SIG-M5 treated with dmso at 0.1 percent for 504 hours (cell line): ENCODE data around the gene P4HA1.
A peak's percentile ranks its signal among the peaks of the same experiment; 100 is the strongest.
"Not testable (repeated sequence)": the region's sequence is repeated elsewhere in the genome, so short reads cannot be mapped to it uniquely, and the experiment has no call there.

Experiments
- DNase-seq: peaks from one replicate; lab custom pipeline; 2025; ENCODE audit not compliant: unreplicated experiment; lab: John Stamatoyannopoulos, UW

P4HA1 gene

DNA sequence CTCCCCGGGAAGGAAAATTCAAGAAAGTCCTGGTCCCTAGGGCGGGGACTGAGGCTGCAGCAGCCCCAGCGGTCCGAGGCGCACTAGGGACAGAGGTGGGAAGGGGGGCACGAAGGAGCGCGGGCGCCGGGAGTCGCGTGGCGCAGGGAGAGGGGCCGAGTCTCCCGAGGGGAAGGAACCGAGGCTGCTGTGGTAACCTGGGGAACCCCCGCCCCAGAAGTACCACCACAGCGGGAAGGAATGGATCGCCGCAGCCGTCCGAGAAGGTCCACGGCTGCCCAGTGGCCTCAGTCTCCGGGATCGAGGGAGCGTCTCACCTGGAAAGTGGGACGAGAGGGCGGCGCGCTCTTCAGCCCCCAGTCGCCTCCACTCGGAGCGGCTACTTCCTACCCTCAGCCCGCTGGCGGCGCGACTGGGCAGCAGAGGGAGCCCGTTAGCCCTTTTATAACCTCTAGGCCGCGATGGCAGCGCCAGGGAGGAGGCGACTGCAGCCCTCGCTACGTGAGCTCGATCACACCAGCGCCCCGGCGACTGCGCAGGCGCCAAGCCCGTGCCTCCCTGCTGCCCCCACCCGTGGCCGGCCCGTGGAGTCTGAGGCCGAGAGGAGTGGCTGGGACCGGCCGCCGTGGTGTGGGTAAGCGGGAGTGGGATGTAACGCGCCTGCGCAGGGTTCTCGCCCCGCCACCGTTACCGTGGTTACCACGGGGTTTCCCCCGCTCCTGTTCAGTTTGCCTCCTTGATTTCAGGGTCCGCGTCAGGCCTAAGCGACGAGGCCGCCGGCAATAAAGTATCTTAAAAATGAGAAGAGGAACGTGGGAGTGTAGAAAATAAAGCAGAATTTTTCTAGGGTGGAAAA is at the start of gene P4HA1:
P4HA1 (minus strand) TSS at position 418 of the 856 bp plus-strand sequence. CDS start 21,983 bp downstream, outside the sequence.
- peak; percentile 93 for DNase-seq

DNA sequence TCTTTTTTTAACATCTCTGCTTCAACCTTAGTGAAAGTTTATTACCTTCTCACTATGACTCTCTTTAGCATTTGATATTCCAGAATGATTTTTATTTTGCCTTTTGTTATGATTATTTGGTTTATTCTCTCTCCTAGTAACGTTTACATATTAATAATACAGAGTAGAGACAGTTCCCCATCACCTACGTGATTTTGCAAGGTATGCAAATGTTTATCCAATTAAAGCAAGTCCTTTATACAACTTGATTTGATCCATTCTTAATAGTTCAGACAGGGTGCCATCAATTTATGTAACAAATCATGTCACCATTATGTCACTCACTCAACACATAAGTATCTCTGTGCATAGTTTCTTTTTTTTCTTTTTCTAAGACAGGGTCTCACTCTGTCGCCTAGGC is 44.9 kb upstream of the P4HA1 start:
- no peak for DNase-seq

DNA sequence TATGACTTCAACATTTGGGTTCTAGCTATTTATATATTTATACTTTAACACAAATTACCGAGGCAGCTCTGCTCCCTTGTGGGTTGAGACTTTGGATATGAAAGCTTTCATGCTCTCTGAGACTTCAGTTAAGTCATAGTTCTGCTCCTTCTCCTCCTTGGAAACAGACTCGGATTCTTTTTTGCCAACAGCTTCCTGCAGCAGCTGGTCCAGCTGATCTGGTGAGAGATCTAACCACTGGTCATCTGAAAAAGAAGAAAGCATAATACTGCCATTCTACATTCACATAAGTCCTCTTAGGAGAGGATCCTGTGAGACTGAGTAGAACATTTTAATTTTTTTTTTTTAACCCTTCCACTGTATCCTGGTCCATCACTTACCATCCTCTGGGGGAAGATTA is 42.6 kb upstream of the P4HA1 start:
- DNase-seq: no peak

DNA sequence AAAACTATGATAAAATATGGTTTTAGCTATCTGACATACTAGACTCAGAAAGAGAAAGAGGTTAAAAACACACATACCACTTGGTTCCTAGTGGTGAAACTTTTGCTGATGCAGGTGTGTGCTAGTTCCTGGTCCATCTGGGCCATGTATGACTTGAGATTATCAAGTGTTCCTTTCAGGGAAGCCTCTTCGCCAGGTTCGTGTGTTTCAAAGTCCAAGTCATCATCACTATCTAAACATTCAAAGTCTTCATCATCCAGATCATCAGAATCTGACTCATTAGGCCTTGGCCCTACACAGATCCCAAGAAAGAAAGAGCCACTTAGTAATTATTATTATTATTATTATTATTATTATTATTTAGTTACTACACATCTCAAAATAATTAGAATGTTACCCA is 40.0 kb upstream of the P4HA1 start:
- DNase-seq: no peak

DNA sequence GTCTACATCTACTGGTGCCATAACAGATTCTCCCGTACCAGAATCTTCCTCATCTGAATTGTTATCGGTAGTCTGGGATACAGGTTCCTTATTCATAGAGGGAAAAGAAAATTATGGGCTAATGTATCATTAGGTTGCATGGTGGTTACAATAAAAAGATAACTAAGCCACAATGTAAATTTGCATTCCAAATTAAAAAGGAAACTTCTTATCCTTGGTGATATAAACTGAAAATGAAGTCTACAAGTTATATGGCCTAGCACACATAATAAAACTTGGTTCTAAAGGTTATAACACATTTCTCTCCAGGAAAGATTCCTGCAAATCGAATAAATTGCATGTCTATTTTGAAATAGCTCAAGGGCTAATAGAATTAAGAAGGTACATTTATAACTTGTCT is 38.1 kb upstream of the P4HA1 start:
- no peak for DNase-seq

DNA sequence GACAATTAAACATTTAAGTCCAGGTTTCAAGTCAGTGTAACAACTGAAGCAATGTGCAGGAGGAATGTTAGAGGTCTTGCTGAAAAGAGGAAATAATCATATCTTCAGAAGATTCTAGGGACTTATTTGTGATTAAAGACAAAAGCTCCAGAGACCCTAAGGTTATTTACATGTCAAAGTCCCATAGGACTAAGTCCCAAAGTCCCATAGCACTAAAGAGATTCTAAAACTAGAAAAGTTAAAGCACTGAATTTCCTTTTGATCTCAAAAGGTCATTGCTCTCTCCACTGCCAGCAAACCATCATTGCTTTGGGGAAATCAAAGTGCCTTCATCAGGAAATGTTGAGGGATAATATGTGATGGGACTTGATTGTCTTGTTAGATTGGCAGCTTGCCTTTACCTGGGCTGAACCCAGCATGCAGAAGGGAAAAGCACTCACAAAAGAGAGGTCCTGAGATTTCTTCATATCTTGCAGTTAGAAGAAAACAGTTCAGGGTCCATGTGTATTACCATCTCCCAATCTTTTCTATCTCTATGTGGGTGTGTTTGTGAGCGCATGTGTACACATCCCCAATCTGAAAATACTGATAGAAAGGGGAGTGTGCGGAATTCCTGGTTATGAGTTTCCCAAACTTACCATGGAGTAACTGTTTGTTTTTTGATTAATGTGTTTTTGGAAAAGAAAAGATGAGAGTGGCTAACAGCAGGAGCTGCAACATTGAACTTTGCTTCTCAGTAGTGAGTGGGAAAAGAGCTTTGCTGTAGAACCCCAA is 35.4 kb upstream of the P4HA1 start:
- DNase-seq: no peak

DNA sequence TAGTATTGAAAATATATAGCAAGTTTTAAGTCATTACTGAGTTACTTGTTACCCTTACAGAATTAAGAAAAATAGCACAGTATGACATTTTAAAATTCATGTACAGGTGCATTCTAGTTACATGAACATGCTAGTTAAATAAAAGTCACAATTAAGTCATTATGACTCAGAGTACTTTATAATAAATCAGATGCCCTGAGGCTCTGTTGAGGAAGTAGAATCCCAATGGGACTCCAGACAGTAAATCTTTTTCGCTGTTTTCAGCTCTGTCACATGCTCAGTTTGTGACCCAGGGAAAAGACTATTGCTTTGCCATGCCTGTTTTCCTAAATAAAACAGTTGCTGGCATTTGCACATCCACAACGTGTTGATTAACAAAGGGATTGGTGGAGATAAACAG is 34.6 kb upstream of the P4HA1 start:
- DNase-seq: no peak

DNA sequence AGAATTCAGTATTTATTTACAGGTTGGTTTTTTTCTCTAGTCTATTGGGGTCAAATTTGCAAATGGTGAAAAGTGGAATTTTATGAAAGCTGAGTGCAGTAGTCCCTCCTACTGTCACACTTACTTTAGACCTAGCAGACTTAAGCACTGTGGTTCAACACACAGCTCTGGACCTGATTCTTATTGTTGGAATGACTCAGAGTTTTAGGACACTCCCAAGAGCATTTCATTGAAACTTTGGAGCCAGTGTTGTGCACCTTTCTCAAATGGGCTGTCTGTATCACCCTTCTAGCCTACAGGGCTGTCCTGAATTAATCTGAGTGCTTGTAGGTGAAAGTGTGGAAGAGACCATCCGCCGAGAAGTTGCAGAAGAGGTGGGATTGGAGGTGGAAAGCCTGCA is 29.7 kb upstream of the P4HA1 start:
- no peak for DNase-seq

DNA sequence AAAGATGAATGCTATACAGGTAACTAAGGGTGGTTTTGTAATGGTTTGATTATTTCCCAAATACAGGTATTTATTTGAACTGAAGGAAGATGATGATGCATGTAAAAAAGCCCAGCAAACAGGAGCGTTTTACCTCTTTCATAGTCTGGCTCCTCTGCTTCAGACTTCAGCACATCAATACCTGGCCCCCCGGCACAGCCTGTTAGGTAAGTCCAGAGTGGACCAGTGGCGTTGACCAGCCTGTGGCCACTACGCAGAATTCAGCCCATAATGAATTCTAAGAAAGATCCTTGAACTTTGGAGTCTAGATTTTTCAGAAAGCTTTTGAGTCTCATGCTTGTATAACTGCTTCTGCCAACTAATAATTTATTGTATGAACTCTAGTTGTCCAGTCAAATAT is 23.3 kb upstream of the P4HA1 start:
- no peak for DNase-seq

DNA sequence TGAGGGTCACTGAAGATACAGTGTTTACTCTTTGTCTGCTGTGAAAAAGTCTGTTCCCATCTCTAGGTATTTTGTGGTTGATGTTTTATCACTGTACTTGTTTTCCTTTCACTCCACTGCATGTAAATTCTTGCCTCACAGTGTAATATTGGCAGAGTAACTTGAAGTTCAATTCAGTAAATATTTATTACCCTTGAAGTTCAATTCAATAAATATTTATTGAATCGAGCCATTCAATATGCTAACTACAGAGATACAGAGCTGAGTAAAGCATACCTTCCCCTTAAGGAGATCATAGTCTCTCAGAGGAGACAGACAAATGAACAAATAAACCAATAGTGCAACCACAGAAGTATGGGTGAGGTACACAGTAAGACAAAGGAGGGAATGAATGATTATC is 22.8 kb upstream of the P4HA1 start:
- no peak for DNase-seq

DNA sequence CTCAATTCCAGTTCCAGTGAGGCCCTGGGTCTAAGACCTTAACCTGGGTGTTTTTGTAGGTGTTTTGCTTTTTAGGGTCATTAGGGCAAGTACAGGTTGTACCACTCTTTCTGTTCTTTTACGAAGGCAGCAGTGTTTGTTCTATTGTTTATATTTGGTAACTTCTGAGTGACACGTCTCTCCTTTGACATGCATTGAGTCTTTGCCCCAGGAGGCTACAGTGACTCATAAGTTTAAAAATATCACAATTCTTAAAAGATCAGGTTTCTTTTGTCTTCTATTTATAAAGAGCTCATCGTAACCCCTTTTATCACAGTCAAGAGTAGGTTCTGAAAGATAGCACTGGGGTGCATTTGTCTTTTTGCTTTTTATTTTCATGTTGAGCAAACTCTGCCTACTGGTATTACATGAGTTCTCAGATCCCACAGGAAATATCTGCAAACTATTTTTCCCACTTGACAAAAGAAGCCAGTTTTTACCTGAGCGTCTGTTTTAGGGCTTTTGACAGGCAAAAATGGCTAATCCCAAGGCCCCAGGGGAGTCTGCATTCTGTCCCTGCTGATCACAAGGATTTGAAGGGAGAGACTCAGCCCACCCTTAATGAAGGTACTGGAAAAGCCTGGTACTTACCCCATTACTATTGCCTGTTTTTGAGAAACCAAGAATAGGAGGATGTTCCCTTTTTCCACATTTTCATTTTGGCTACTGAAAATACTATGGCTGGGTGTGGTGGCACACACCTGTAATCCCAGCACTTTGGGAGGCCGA is 21.5 kb upstream of the P4HA1 start:
- DNase-seq: peak; percentile 28

DNA sequence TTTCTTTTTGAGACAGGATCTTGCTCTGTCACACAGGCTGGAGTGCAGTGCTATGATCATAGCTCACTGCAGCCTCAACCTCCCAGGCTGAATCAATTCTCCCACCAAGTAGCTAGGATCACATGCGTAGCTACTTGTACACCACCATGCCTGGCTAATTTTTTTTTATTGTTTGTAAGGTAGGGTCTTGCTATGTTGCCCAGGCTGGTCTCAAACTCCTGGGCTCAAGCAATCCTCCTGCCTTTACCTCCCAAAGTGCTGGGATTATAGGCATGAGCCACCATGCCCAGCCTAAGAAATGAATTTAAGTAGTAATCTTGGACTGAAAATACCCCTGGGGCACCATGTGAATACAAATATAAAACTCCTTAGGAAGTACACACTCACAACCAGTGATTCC is 19.4 kb upstream of the P4HA1 start:
- DNase-seq: no peak

DNA sequence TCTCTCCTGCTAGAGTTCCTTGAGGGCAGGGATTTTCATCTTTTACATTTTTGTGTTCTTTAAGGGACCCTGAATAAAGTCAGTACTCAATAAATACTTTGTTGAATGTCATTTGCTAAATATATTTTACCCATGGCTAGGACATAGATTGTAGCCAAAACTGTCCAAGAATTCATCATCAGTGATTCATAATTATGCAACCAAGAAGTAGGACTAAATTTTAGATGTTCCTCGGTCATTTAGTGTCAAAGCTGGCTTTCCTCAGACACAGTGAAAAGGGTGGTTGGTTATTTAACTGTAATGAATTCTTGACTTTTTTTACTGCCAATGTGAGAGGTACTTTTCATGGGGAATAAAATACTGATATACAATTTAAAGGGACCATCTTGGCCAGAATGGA is 16.9 kb upstream of the P4HA1 start:
- DNase-seq: no peak

DNA sequence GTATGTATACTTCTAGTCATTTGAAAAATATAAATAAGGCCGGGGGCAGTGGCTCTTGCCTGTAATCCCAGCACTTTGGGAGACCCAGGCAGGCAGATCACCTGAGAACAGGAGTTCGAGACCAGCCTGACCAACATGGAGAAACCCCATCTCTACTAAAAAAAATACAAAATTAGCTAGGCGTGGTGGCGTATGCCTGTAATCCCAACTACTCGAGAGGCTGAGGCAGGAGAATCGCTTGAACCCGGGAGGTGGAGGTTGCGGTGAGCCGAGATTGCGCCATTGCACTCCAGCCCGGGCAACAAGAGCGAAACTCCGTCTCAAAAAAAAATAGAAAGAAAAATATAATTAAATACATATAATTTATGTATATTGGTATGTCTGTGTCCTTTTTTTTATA is 15.4 kb upstream of the P4HA1 start:
- DNase-seq: not testable (repeated sequence)

DNA sequence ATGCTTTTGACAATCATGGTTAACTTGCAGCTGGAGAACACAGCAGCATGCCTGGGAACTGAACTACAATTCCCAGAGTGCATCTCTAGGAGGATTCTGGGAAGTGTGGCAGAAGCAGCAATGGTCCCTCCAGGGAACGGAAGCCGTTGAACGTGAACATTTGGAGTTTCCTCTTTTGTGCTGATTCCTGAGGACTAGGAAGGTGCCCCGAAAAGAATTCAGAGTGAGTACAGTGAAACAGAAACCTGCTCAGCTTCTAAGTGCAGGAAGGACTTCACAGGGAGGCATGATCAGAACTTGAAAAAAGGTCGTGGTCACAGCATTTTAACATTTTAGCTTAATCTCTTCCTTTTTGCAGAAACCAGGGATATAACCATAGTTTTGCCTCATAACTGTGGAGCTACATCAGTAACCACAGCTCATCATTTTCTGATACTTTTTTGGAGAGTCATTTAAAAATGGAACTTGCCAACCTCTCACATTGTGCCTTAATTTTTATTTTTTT is 13.7 kb upstream of the P4HA1 start, which contains the start of gene NUDT13:
NUDT13 (plus strand) TSS at position 111 of the 505 bp plus-strand sequence. CDS start 3,911 bp downstream, outside the sequence.
- DNase-seq: peak; percentile 91

DNA sequence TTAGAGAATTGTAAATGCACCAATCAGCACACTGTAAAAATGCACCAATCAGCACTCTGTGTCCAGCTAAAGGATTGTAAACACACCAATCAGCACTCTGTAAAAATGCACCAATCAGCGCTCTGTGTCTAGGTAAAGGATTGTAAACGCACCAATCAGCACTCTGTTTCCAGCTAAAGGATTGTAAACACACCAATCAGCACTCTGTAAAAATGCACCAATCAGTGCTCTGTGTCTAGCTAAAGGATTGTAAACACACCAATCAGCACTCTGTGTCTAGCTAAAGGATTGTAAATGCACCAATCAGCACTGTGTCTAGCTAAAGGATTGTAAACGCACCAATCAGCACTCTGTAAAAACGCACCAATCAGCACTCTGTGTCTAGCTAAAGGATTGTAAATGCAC is 12.6 kb upstream of the P4HA1 start:
- not testable (repeated sequence) for DNase-seq

DNA sequence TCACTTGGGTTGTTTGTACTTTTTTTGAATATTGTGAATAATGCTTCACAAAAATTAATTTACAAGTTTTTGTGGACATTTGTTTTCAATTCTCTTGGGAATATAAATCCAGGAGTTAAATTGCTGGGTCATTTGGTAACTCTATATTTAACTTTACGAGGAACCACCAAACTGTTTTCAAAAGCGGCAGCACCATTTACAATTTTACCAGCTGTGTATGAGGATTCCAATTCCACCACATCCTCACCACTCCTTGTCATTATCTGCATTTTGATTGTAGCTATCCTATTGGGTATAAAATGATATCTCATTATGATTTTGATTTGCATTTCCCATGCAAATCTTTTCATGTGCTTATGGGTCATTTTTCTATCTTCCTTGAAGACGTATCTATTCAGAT is 9.6 kb upstream of the P4HA1 start:
- DNase-seq: no peak

DNA sequence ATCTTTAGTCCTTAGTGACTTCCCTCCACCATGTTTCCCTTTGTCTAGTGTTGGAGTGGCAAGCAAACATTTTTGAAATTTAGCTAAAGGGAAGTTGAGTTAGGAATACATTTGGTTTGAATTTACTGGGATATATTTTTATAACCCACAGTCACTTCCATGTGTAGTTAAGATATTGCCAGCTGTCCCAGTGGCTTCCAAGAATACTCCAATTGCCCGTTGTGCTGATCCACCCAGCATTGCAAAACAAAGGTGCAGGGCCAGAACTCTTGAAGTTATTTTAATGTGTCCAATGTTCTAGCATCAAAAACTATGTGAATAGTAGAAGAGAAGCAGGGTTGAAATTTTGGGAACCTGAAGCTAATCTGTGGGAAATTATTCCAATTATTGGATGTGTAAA is 2.5 kb upstream of the P4HA1 start:
- no peak for DNase-seq

DNA sequence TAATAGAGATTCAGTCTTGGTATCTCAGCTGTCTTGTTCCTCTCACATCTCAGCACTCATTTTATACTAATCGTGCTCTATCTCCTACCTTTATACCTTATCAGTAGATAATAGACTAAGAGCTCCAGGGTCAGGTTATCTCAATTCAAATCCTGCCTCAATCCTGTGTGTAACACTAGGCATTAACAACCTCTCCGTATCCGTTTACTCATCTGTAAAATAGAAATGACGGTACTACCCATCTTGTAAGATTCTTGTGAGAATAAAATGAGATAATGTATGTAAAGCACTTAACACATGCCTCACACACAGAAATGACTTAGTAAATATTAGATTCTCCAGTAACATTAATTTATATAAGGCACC is 622 bp upstream of the P4HA1 start:
- DNase-seq: no peak

DNA sequence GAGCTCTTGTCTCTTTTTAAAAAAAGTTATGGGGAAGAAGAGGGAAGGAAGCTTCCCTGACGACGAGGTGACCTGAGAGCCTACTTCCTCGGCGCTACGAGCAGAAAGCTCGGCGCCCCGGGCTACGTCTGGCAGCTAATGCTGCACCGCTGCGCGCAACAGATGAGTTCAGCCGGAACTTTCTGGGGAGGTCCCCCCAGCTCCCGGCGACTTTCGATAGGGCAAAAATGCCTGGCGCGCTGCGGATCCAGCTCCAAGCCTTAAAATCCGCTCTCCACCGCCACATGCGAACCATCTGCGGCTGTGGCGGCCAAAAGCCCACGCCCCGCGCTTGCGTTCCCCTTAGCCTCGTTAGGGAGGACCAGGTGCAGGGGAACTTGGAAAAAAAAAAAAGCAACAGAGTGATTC is 621 bp downstream of the P4HA1 start:
- DNase-seq: peak; percentile 44

DNA sequence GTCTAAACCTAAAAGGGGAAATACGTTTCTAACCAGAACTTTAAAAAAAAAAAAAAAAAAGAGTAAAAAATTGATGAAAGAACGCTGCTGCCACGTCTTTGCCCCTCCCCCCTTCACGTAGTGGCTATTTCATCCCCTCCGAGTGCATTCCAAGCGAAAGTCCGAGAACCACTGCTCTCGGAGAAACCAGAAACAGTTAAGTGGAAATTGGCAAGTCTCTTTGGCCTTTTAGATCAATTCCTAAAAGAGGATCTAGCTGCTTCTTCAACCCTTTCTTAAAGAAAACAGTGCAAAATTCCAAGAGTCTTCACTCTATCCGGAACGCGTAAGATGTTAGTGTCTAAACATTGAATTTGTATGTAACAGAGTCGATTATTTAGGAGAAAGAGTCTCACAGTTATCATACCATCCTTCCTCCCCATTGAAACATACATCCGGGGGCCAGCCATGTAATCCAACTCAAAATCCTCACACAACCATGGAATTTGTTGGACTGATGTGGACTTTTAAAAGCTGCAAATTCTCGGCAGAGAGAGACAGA is 1.1 kb downstream of the P4HA1 start:
- peak; percentile 49 for DNase-seq
